RKO (cell line): ENCODE measurements around the gene MAGIX.
A peak's percentile ranks its signal among the peaks of the same experiment; 100 is the strongest.

Experiments
- DNase-seq: peaks from one replicate; pipeline ENCODE4 v3.0.0-alpha.2; 2016; ENCODE audit warnings: low spot score

Gene MAGIX

DNA sequence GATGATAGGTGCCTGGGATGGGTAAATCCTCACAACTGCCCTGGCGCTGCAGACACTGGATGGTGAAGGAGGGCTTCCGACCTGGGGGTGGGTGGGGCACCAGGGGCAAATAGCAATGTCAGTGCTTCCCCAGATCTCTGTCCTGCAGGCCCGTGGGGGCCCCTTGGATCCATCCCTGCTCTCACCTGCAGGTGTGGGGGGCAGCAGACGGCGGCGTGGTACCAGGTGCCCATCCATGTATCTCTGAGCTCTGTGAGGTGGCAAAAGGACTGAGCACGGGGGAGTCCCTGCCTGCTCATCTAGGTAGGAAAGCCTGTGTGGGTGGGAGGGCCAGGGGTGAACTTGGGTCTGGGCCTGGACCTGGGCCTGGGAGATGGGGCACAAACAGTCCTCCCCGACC lies 44.0 kb downstream of the MAGIX start:
- no peak for DNase-seq

DNA sequence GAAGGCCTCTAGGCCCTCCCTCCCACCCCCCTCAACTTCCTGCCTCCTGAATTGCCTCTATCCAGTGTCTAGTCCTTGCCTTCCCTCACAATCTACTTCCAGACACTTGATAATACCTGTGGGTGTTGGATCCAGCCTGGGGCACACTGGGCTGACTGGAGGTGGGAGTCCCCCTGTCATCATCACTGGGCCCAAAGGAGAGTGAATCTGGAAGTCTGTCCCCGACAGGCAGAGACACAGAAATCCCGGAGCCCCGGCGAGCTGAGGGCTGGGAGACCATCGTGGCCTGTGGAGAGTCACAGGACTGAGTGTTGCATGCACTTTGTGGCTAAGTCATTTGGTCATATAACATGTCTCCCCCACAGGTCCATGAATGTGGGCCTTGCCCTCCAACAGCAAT lies 45.8 kb downstream of the MAGIX start:
- no peak for DNase-seq

DNA sequence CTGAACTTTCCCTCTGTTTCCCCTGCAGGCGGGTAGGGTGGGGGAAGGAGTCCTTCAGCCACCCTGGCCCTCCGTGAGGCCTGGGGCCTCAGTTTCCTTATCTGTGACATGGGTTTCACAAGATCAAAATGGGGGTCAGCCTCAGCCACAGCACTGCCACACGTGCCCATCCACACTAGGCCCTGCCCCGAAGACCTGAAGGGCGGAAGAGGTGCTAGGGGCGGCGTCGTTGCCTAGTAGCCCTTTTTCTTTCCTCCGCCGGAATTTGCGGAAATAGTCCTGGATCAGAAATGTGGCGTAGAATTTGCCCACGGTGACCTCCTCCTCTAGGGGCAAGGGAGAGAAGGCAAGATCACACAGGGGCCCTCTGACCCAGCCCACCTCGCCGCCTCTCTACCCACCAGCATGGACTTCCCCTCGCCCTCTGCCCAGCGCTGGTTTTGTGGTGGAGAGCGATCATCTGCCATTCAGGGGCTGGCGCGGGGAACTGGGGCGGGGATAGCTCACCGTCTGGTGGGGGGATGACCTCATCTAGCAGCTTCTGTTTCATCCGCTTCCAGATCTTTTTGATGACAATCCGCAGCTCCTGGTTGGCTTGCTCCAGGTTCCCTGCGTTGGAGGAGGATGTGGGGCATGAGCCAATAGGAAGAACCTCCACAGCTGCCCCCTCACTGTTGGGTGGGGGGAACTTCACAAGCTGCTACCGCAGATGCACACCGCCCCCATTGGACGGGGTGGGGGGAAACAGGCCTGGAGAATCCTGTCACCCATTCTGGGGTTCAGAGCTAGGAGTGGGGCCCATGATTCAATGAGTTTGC lies 47.1 kb downstream of the MAGIX start:
- DNase-seq, result peak; percentile 9

DNA sequence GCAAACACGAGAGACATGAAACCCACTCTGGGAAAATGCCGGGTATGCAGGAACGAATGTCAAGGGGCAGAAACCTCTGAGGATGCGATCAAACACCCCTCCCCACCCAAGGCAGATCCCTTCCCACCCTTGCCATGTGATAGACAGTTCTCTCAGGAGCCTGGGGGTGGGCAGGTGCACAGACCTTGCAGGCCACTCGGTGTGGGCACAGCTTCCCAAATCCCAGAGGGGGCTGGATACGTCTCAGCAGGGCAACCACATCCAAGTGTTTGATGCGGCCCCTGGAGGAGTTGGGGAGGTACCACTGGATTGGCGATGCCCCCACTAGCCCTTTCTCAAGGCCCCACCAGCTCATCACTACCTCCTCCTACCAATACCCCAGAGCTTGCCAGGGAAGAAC lies 47.8 kb downstream of the MAGIX start:
- no peak for DNase-seq

DNA sequence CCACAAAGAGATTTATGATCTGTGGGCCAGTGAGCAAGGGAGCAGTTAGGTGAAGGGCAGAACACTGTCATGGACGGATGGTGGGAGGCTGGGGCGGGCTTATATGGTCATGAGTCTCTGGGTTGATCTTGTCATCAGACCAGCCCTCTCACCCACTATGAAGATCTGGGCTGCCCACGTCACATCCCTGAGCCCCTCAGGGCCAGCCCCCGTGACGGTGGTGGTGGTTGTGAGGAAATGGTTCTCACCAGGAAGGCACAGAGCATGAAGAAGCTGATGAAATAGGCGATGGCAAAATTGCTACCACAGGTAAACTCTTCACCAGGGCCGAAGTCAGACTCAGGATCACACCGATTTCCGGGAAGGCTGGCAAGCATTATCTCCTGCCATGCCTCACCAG lies 48.5 kb downstream of the MAGIX start:
- DNase-seq, result no peak

DNA sequence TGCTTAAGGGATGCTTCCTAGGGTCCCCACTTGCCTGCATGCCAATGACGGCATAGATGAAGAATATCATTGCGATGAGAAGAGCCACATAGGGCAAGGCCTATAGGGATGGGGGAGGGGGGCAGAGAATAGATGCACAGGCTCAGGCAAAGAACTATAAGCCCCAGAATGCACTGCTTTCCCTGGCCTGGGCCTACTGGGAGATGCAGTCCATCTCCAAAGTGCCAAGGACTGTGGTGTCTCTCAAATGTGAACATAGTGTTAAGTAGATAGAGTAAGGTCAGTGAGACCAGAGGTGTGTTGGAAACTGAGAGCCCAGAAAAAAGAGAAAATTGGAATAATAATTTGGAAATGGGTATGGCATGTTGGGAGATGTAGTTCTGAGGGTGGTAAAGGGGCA lies 49.7 kb downstream of the MAGIX start:
- DNase-seq, result no peak

DNA sequence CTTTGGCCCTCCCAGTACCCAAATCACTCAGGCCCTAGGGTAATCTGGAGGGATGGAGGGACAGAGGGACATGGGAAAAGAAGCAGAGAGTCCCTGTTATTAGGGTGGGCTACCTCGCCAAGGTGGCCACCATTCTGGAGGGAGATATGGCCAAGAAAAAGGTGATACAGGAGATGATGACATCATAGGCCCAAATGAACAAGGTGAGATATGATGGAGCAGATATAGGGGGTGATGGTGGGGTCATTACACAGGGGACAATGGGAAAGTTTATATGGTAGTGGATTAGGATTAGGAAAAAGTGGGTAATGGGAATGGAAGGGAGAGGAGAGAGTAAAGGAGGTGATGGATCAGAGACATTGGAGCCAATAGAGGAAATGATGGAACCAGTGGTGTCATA lies 50.3 kb downstream of the MAGIX start:
- DNase-seq, result no peak

DNA sequence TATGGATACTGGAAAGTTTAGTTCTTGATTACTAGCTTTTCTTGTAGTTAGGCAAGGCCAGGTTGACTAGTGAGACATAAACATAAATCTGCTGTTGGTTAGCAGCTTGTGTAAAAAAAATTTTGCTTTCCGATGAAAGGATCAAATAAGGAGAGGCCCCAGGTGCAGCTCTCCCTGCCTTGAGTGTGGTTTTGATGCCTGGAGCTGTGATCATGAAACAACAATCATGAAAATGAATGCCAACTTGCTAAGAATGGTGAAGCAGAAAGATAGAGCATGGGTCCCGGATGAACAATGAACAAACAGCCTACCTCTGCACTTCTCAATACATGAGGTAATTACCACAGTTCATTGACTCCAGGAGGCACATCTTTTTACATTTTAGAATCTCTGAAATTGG lies 51.9 kb downstream of the MAGIX start:
- DNase-seq, result no peak

DNA sequence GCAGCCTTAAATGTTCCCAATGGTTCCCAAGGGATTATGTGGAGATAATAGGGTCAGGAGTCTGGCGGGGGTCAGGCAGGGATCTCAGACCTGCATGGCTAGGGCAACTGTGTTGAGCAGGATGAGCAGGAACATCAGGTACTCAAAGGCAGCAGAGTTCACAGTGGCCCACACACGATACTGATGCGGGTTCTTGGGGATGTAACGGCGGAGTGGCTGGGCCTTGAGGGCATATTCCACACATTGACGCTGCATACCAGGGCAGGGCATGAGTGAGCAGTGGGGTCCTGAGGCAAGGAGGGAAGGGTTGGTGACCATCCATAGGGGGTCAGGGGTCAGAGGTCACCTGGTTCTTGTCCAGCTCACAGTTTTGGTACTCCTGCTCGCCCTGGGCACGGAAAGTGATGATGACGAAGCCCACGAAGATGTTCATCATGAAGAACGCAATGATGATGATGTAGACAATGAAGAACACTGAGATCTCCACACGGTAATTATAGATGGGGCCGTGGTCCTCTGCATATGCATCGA lies 52.5 kb downstream of the MAGIX start:
- DNase-seq, result no peak
